Vagina (tissue), 2 donors: ENCODE measurements around the gene CETP.

ENCODE experiments used
- POLR2A ChIP-seq, 2 donors: fragments of 450-650 bp; IDR thresholded peaks; one replicate each; pipeline ENCODE4 v1.6.1; 2017; ENCODE audit warnings: antibody characterized with exemption in 2 of 2, mild to moderate bottlenecking in 2 of 2, moderate library complexity in 2 of 2
- POLR2AphosphoS5 ChIP-seq, 2 donors: sonication (generic); formaldehyde crosslinking; IDR thresholded peaks; one replicate each; pipeline ENCODE4 v1.9.0; 2017; ENCODE audit warnings: antibody characterized with exemption in 2 of 2, mild to moderate bottlenecking in 2 of 2, low read depth in 1 of 2; ENCODE audit not compliant: insufficient read depth in 1 of 2
- TF ChIP-seq, protein P1 (sequence below), 3 experiments: fragments of 450-650 bp in 2 of 3; fragments of 200-600 bp in 1 of 3; sonication (generic) in 1 of 3; IDR thresholded peaks; one replicate each; pipeline ENCODE4 v1.5.1; 2017 to 2019; ENCODE audit warnings: antibody characterized with exemption in 3 of 3, mild to moderate bottlenecking in 2 of 3, moderate library complexity in 2 of 3

DNA sequence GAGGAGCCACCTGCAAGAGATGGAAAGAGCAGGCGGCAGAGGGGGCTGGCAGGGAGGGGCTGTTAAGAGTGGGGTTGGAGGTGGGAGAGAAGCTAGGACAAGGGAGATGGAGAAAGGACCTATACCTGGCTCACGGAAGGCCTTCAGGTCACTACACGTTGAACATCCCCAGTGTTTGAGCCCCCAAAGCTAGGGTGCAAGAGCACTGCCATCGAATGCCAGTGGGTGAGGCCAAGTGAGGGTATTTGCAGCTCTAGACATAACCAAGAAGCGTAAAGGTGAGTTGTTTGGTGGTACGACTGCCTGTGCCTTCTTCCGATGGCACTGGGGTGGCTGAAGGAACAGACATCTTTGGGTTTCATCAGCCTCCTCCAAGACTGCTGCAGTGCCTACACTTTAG lies 46.9 kb upstream of the CETP start:
- no peak for TF ChIP-seq POLR2A (IDR thresholded peaks at IDR 0.05)
- TF ChIP-seq, protein P1, sequence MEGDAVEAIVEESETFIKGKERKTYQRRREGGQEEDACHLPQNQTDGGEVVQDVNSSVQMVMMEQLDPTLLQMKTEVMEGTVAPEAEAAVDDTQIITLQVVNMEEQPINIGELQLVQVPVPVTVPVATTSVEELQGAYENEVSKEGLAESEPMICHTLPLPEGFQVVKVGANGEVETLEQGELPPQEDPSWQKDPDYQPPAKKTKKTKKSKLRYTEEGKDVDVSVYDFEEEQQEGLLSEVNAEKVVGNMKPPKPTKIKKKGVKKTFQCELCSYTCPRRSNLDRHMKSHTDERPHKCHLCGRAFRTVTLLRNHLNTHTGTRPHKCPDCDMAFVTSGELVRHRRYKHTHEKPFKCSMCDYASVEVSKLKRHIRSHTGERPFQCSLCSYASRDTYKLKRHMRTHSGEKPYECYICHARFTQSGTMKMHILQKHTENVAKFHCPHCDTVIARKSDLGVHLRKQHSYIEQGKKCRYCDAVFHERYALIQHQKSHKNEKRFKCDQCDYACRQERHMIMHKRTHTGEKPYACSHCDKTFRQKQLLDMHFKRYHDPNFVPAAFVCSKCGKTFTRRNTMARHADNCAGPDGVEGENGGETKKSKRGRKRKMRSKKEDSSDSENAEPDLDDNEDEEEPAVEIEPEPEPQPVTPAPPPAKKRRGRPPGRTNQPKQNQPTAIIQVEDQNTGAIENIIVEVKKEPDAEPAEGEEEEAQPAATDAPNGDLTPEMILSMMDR (IDR thresholded peaks at IDR 0.05), result no peak
- TF ChIP-seq POLR2AphosphoS5 (IDR thresholded peaks at IDR 0.05; ENCODE audit: insufficient read depth in 1 of 2, low read depth in 1 of 2), result no peak
